Caco-2 (cell line): Measurements from ENCODE around the gene C16orf46. TPM values are rescaled to one million over a fixed set of nuclear protein-coding genes. Genes with fewer than 3 reads are reported as not detected.

Experiments
- BruUV-seq: library from RNA; stranded (reverse); fragments of 400-500 nt; replicated peaks from 2 replicates; lab custom pipeline; 2021; lab: Mats Ljungman, UMichigan
- CTCF ChIA-PET: fragments of 300-600 bp; sonication (Branson Sonifier 250); formaldehyde crosslinking; loops from one replicate; lab custom pipeline; 2022; ENCODE audit warnings: antibody characterized with exemption; lab: Charles Lee
- POLR2A ChIA-PET: fragments of 300-600 bp; sonication (Branson Sonifier 250); formaldehyde crosslinking; loops from one replicate; lab custom pipeline; 2022; ENCODE audit warnings: antibody characterized with exemption; lab: Charles Lee
- DNase-seq, 2 experiments: peaks; one replicate each; pipeline versions ENCODE4 v3.0.0 to v3.0.0-alpha.2; 2020 to 2022
- H3K27me3 ChIP-seq: replicated peaks from 2 replicates; pipeline ENCODE4 v1.6.0; 2011; ENCODE audit warnings: low read length; ENCODE audit not compliant: control insufficient read depth, insufficient read depth
- H3K36me3 ChIP-seq: 2 replicates; pipeline ENCODE4 v1.5.1; 2011; ENCODE audit warnings: low read length; ENCODE audit not compliant: control insufficient read depth, insufficient read depth
- H3K4me1 ChIP-seq: fragments of 250-450 bp; sonication (Bioruptor Pico); 2 replicates; pipeline ENCODE4 v1.5.1; 2020; ENCODE audit warnings: mild to moderate bottlenecking
- H3K4me3 ChIP-seq: 2 replicates; pipeline ENCODE4 v1.5.1; 2011; ENCODE audit warnings: low read depth, mild to moderate bottlenecking, control low read depth, low read length
- H3K9me3 ChIP-seq: fragments of 250-450 bp; sonication (Bioruptor Pico); 2 replicates; pipeline ENCODE4 v1.5.1; 2020; ENCODE audit warnings: mild to moderate bottlenecking, moderate library complexity
- H3K27ac Mint-ChIP-seq: one replicate; pipeline ENCODE4 v1.8.0; 2022; ENCODE audit warnings: mixed read lengths; ENCODE audit not compliant: unreplicated experiment
- H3K27me3 Mint-ChIP-seq: one replicate; pipeline ENCODE4 v1.8.0; 2022; ENCODE audit warnings: mixed read lengths; ENCODE audit not compliant: insufficient read depth, unreplicated experiment
- H3K36me3 Mint-ChIP-seq: one replicate; pipeline ENCODE4 v1.8.0; 2022; ENCODE audit warnings: mild to moderate bottlenecking, mixed read lengths; ENCODE audit not compliant: insufficient read depth, unreplicated experiment
- H3K4me1 Mint-ChIP-seq: one replicate; pipeline ENCODE4 v1.8.0; 2022; ENCODE audit warnings: low read depth, mixed read lengths; ENCODE audit not compliant: unreplicated experiment
- H3K4me3 Mint-ChIP-seq: one replicate; pipeline ENCODE4 v1.8.0; 2022; ENCODE audit warnings: mild to moderate bottlenecking, moderate library complexity, mixed read lengths; ENCODE audit not compliant: unreplicated experiment
- H3K9me3 Mint-ChIP-seq: one replicate; pipeline ENCODE4 v1.8.0; 2022; ENCODE audit warnings: mixed read lengths; ENCODE audit not compliant: unreplicated experiment
- intact Hi-C: fragments of 100-400 bp; cut with micrococcal nuclease; formaldehyde crosslinking; loops from one replicate; pipeline ENCODE4 v1.10.0; 2022; ENCODE audit not compliant: unreplicated experiment
- total RNA-seq: library from RNA; stranded (reverse); gene quantifications from 2 replicates; pipeline ENCODE4 v1.2.3, GENCODE V29; 2022
- TF ChIP-seq, protein P1 (sequence below), 2 experiments: fragments of 200-600 bp in 1 of 2; IDR thresholded peaks; 1 replicate in 1 of 2; 2 replicates in 1 of 2; pipeline versions ENCODE4 v1.5.1 to v1.8.0; 2011 to 2022; ENCODE audit warnings: antibody characterized with exemption in 1 of 2, control low read depth in 1 of 2, inconsistent platforms in 1 of 2, low read depth in 1 of 2, low read length in 1 of 2, mild to moderate bottlenecking in 1 of 2, moderate library complexity in 1 of 2; ENCODE audit not compliant: insufficient read depth in 1 of 2, severe bottlenecking in 1 of 2, unreplicated experiment in 1 of 2

Gene C16orf46
- total RNA-seq, 1 experiment from 2014 or later = 0.70 TPM

- ChIA-PET POLR2A (no interaction called here), CTCF (interaction anchor here (2.9 kb wide), 1 partner anchor 17 kb away, joined by 12 read pairs; the partner anchor contains the start of gene ATMIN)
- Mint-ChIP-seq H3K36me3 (peaks cover 89% of the 10 kb centered on the region), H3K4me3 (no peak overlapping the region), H3K9me3 (no peaks in the 10 kb centered on the region), H3K4me1 (no peaks in the 10 kb centered on the region), H3K27ac (no peak overlapping the region), H3K27me3 (no peaks in the 10 kb centered on the region)
- Histone ChIP-seq H3K36me3 (peaks cover 3% of the 10 kb centered on the region; the same call in 1 of the 2 replicates), H3K27me3 (no peaks in the 10 kb centered on the region), H3K4me3 (no peak overlapping the region), H3K9me3 (no peaks in the 10 kb centered on the region), H3K4me1 (no peaks in the 10 kb centered on the region)
- TF ChIP-seq, protein P1, sequence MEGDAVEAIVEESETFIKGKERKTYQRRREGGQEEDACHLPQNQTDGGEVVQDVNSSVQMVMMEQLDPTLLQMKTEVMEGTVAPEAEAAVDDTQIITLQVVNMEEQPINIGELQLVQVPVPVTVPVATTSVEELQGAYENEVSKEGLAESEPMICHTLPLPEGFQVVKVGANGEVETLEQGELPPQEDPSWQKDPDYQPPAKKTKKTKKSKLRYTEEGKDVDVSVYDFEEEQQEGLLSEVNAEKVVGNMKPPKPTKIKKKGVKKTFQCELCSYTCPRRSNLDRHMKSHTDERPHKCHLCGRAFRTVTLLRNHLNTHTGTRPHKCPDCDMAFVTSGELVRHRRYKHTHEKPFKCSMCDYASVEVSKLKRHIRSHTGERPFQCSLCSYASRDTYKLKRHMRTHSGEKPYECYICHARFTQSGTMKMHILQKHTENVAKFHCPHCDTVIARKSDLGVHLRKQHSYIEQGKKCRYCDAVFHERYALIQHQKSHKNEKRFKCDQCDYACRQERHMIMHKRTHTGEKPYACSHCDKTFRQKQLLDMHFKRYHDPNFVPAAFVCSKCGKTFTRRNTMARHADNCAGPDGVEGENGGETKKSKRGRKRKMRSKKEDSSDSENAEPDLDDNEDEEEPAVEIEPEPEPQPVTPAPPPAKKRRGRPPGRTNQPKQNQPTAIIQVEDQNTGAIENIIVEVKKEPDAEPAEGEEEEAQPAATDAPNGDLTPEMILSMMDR (IDR thresholded peaks at IDR 0.05; ENCODE audit: insufficient read depth in 1 of 2, low read depth in 1 of 2, low read length in 1 of 2, severe bottlenecking in 1 of 2, unreplicated experiment in 1 of 2) = no peak
- BruUV-seq = no TSS peak
- DNase-seq = no peak
- intact Hi-C loops = no loop called here
Measured at GRCh38 chr16:81018496-81018895, 58.5 kb downstream of the C16orf46 start.

DNA sequence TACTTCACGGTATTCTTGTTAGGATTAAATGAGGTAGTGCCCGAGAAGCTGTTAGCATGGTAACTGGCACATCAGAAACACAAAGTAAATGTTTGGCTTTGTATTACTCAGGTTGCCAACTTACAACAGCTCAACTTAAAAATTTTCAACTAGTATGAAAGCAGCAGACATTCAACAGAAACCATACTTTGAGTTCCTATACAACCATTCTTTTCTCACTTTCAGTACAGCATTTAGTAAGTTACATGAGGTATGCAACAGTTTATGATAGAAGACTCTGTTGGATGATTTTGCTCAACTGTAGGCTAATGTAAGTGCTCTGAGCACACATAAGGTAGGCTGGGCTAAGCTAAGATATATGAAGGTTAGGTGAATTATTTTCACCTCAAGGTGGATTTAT is 62.4 kb downstream of the C16orf46 start:
- peaks cover 84% of the 10 kb centered on the region for H3K36me3 Mint-ChIP-seq
- Histone ChIP-seq H3K36me3 (0 out of 2 replicates have a peak, but pooled peaks cover 1% of the 10 kb centered on the region), H3K27me3 (no peaks in the 10 kb centered on the region)

DNA sequence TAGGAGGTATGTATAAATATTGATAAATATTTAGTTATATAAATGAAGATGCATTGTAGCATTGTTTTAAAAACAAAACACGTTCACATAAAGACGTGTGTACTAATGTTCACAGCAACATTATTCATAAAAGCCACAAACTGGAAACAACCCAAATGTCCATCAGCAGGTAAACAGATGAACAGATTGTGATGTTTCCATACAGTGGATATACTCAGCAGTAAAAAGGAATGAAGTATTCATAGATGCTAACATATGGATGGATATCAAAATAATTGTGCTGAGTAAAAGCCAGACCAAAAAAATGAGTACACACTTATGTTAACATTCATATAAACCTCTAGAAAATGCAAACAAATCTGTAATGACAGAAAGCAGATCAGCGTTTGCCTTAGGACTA is 64.1 kb downstream of the C16orf46 start:
- BruUV-seq = no TSS peak
- no peaks in the 10 kb centered on the region for H3K9me3 ChIP-seq

More for the DNA sequence above, 62.4 kb downstream of the C16orf46 start:
- POLR2A ChIA-PET = no interaction called here
- DNase-seq = no peak
- Mint-ChIP-seq H3K9me3 (no peaks in the 10 kb centered on the region), H3K27me3 (no peaks in the 10 kb centered on the region), H3K4me1 (no peaks in the 10 kb centered on the region), H3K4me3 (no peak overlapping the region), H3K27ac (no peak overlapping the region)
- Histone ChIP-seq H3K4me3 (no peak overlapping the region), H3K4me1 (no peaks in the 10 kb centered on the region), H3K9me3 (no peaks in the 10 kb centered on the region)
- BruUV-seq = no TSS peak
- CTCF ChIA-PET = no interaction called here
- intact Hi-C loops = no loop called here
- TF ChIP-seq, protein P1 (IDR thresholded peaks at IDR 0.05; ENCODE audit: insufficient read depth in 1 of 2, low read depth in 1 of 2, low read length in 1 of 2, severe bottlenecking in 1 of 2, unreplicated experiment in 1 of 2) = no peak

More for the DNA sequence above, 64.1 kb downstream of the C16orf46 start:
- no peak for DNase-seq
- H3K4me3 Mint-ChIP-seq = no peak overlapping the region
- ChIA-PET POLR2A (no interaction called here), CTCF (no interaction called here)
- no peak overlapping the region for H3K4me3 ChIP-seq
- H3K27me3 ChIP-seq = no peaks in the 10 kb centered on the region
- no peaks in the 10 kb centered on the region for H3K9me3 Mint-ChIP-seq
- H3K36me3 Mint-ChIP-seq = peaks cover 80% of the 10 kb centered on the region
- no peak overlapping the region for H3K27ac Mint-ChIP-seq
- intact Hi-C loops = no loop called here
- H3K4me1 ChIP-seq = 0 out of 2 replicates have a peak, but pooled peaks cover 5% of the 10 kb centered on the region
- no peaks in the 10 kb centered on the region for H3K27me3 Mint-ChIP-seq
- no peaks in the 10 kb centered on the region for H3K4me1 Mint-ChIP-seq
- 0 out of 2 replicates have a peak, but pooled peaks cover 1% of the 10 kb centered on the region for H3K36me3 ChIP-seq
- TF ChIP-seq, protein P1 (IDR thresholded peaks at IDR 0.05; ENCODE audit: insufficient read depth in 1 of 2, low read depth in 1 of 2, low read length in 1 of 2, severe bottlenecking in 1 of 2, unreplicated experiment in 1 of 2) = no peak

Other genes starting within 250 kb of the C16orf46 start
- gene CMC2, start 70.4 kb downstream of the C16orf46 start, total RNA-seq = 94.1 and 101 TPM in 2 replicates
- gene CENPN, start 70.0 kb downstream of the C16orf46 start, total RNA-seq = 100 and 105 TPM in 2 replicates
- 53.0 and 54.5 TPM in 2 replicates for gene ATMIN, start 41.4 kb downstream of the C16orf46 start, total RNA-seq
- gene GCSH, start 19.2 kb upstream of the C16orf46 start, total RNA-seq = 105 and 115 TPM in 2 replicates
- gene BCO1, start 161.5 kb upstream of the C16orf46 start, total RNA-seq = 0.91 and 1.0 TPM in 2 replicates
- gene GAN, start 237.7 kb upstream of the C16orf46 start, total RNA-seq = 27.5 and 29.3 TPM in 2 replicates